GM19238 (cell line): ENCODE results near the gene RCE1.
A peak's percentile ranks its signal among the peaks of the same experiment; 100 is the strongest.

Experiments used
- DNase-seq: peaks from one replicate; pipeline ENCODE4 v3.0.0; 2011; ENCODE audit warnings: low spot score; ENCODE audit not compliant: insufficient read length

The RCE1 gene

GRCh38 chr11:66885469-66885868 is 42.2 kb downstream of the RCE1 start:
- no peak for DNase-seq

GRCh38 chr11:66885950-66886440 is 42.8 kb downstream of the RCE1 start:
- no peak for DNase-seq

- DNase-seq, result no peak
These were observed 43.5 kb downstream of the RCE1 start for GRCh38 chr11:66886671-66887221.

- no peak for DNase-seq
These were observed 44.3 kb downstream of the RCE1 start for GRCh38 chr11:66887526-66887925.

GRCh38 chr11:66888282-66888681 is 45.0 kb downstream of the RCE1 start:
- DNase-seq, result no peak

GRCh38 chr11:66889960-66890359 is 46.7 kb downstream of the RCE1 start:
- DNase-seq, result no peak

GRCh38 chr11:66891851-66892660 is 48.8 kb downstream of the RCE1 start:
- DNase-seq, result peak; percentile 65

- DNase-seq, result no peak
These were observed 49.7 kb downstream of the RCE1 start for GRCh38 chr11:66892911-66893310.

- no peak for DNase-seq
These were observed 50.9 kb downstream of the RCE1 start for GRCh38 chr11:66894141-66894540.
